22Rv1 (cell line): Measurements from ENCODE around the gene SLC13A3.

Experiments
- CTCF ChIP-seq: fragments of 450-650 bp; IDR thresholded peaks from 2 replicates; pipeline ENCODE4 v1.5.1; 2017; ENCODE audit warnings: mild to moderate bottlenecking
- ZFX ChIP-seq: fragments of 450-650 bp; IDR thresholded peaks from 2 replicates; pipeline ENCODE4 v1.6.1; 2017; ENCODE audit warnings: antibody characterized with exemption, borderline replicate concordance

GRCh38 chr20:46635514-46636136 lies 15.6 kb downstream of the SLC13A3 start:
- no peak for TF ChIP-seq CTCF
- TF ChIP-seq ZFX, result no peak
